ENCODE data around the gene NPL.

DNA sequence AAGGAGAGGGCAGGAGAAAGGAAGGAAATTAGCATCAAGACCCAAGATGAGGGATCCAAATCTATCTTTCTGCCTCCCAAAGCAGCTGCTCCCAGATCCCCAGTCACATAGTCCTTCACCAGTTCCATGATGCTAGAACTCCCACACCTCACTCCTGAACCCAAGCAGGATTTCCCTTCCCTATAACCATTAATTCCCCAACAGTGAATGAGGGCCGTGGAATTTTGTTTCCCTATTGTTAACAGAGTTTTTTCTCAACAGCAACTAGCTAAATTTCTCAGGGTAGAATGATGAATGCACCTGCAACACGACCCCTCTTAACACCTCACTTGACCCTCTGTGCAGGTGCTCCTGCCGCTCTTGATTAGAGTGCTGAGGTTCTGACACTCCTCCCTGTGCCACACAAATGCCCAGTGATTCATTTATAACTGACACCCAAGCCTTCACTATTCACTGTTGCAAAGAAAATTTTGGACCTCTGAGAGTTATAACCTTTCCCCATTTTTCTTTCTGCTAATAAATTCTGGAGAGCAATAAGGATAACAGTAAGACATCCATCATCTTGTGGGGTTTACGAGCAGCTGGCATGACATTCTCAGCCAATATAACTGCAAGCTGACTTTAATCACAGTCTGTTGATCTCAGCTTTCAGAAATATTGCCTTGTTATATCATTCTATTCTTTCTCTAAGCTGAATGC lies 25.4 kb upstream of the NPL start:
- TF ChIP-seq, protein P1, sequence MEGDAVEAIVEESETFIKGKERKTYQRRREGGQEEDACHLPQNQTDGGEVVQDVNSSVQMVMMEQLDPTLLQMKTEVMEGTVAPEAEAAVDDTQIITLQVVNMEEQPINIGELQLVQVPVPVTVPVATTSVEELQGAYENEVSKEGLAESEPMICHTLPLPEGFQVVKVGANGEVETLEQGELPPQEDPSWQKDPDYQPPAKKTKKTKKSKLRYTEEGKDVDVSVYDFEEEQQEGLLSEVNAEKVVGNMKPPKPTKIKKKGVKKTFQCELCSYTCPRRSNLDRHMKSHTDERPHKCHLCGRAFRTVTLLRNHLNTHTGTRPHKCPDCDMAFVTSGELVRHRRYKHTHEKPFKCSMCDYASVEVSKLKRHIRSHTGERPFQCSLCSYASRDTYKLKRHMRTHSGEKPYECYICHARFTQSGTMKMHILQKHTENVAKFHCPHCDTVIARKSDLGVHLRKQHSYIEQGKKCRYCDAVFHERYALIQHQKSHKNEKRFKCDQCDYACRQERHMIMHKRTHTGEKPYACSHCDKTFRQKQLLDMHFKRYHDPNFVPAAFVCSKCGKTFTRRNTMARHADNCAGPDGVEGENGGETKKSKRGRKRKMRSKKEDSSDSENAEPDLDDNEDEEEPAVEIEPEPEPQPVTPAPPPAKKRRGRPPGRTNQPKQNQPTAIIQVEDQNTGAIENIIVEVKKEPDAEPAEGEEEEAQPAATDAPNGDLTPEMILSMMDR (IDR thresholded peaks at IDR 0.05), result no peak
- TF ChIP-seq EP300 (IDR thresholded peaks at IDR 0.05), result no peak
- no peak for TF ChIP-seq POLR2A (IDR thresholded peaks at IDR 0.05)
